Esophagus muscularis mucosa (tissue), 4 donors: ENCODE data around the gene CEL. TPM values are rescaled to one million over a fixed set of nuclear protein-coding genes. Genes with fewer than 3 reads are reported as not detected.

Experiments
- DNase-seq: peaks from one replicate; pipeline ENCODE4 v3.0.0-alpha.2; 2017; ENCODE audit errors: extremely low spot score
- H3K27ac ChIP-seq, 4 donors: fragments of 200-600 bp; sonication (generic); replicated peaks in 1 of 4; 1 replicate in 3 of 4; 2 replicates in 1 of 4; pipeline ENCODE4 v1.5.1; 2016 to 2019; ENCODE audit warnings: mild to moderate bottlenecking in 1 of 4
- H3K27me3 ChIP-seq, 4 donors: fragments of 200-600 bp; sonication (generic); one replicate each; pipeline versions ENCODE4 v1.5.1 to v1.6.0; 2016 to 2019
- H3K36me3 ChIP-seq, 4 donors: fragments of 200-600 bp; sonication (generic); one replicate each; pipeline ENCODE4 v1.5.1; 2016 to 2019
- H3K4me1 ChIP-seq, 4 donors: fragments of 200-600 bp; sonication (generic); one replicate each; pipeline ENCODE4 v1.5.1; 2016 to 2019
- H3K4me3 ChIP-seq, 4 donors: fragments of 200-600 bp; sonication (generic); 1 replicate in 2 of 4; 2 replicates in 2 of 4; pipeline ENCODE4 v1.5.1; 2016 to 2019; ENCODE audit warnings: mild to moderate bottlenecking in 4 of 4, moderate library complexity in 1 of 4
- H3K9me3 ChIP-seq, 4 donors: fragments of 200-600 bp; sonication (generic); 1 replicate in 3 of 4; 2 replicates in 1 of 4; pipeline ENCODE4 v1.5.1; 2016 to 2019
- EP300 ChIP-seq: sonication (generic); formaldehyde crosslinking; IDR thresholded peaks from one replicate; pipeline ENCODE4 v1.6.1; 2017; ENCODE audit warnings: antibody characterized with exemption
- POLR2A ChIP-seq: fragments of 450-650 bp; IDR thresholded peaks from one replicate; pipeline ENCODE4 v1.6.1; 2017; ENCODE audit warnings: antibody characterized with exemption, moderate library complexity, mild to moderate bottlenecking, low read depth
- POLR2AphosphoS5 ChIP-seq, 2 donors: sonication (generic); formaldehyde crosslinking; IDR thresholded peaks; one replicate each; pipeline ENCODE4 v1.6.1; 2017; ENCODE audit warnings: antibody characterized with exemption in 2 of 2
- WGBS: methylation state at CpG from one replicate; pipeline ENCODE4 v1.1.5; 2018; 5-methylcytosine and 5-hydroxymethylcytosine counted together
- intact Hi-C: fragments of 100-400 bp; cut with DNase I; formaldehyde crosslinking; loops from one replicate; pipeline ENCODE4 v1.15.1; 2023
- total RNA-seq, 4 donors: library from RNA; depleted of rRNA; stranded (reverse); fragments of >200 nt; gene quantifications; one replicate each; pipeline versions ENCODE4 v1.1.0 to v1.2.1, GENCODE V29; 2016
- TF ChIP-seq, protein P1 (sequence below), 3 experiments: fragments of 200-600 bp in 2 of 3; fragments of 450-650 bp in 1 of 3; sonication (generic) in 2 of 3; IDR thresholded peaks; one replicate each; pipeline ENCODE4 v1.5.1; 2017 to 2019; ENCODE audit warnings: antibody characterized with exemption in 3 of 3, mild to moderate bottlenecking in 2 of 3, moderate library complexity in 1 of 3

The CEL gene
- total RNA-seq, 4 donors from 2014 or later = 0.17 to 0.42 (median 0.21) TPM

GRCh38 chr9:133031496-133031911 lies 30.3 kb upstream of the CEL start:
- intact Hi-C loops = loop anchor here (5.0 kb wide), 1 partner anchor 116 kb away; no protein-coding TSS in a partner anchor
- H3K27ac ChIP-seq = peak overlapping the region in 3 of 4 donors; percentile 86 to 93 (median 87)

GRCh38 chr9:133032171-133032570 lies 29.6 kb upstream of the CEL start:
- Histone ChIP-seq H3K27me3 (no peaks in the 10 kb centered on the region), H3K4me1 (peaks cover 30 to 62% (median 37%) of the 10 kb centered on the region in 4 donors), H3K36me3 (peaks cover 0 to 9% (median 2%) of the 10 kb centered on the region in 4 donors), H3K4me3 (peak overlapping the region in 3 of 4 donors; percentile 82 to 98 (median 90)), H3K9me3 (no peaks in the 10 kb centered on the region), H3K27ac (no peak overlapping the region)
- DNase-seq = no peak
- intact Hi-C loops = loop anchor here (5.0 kb wide), 1 partner anchor 115 kb away; no protein-coding TSS in a partner anchor
- TF ChIP-seq POLR2A (no peak), POLR2AphosphoS5 (IDR thresholded peaks at IDR 0.05) (no peak), EP300 (no peak)
- TF ChIP-seq, protein P1, sequence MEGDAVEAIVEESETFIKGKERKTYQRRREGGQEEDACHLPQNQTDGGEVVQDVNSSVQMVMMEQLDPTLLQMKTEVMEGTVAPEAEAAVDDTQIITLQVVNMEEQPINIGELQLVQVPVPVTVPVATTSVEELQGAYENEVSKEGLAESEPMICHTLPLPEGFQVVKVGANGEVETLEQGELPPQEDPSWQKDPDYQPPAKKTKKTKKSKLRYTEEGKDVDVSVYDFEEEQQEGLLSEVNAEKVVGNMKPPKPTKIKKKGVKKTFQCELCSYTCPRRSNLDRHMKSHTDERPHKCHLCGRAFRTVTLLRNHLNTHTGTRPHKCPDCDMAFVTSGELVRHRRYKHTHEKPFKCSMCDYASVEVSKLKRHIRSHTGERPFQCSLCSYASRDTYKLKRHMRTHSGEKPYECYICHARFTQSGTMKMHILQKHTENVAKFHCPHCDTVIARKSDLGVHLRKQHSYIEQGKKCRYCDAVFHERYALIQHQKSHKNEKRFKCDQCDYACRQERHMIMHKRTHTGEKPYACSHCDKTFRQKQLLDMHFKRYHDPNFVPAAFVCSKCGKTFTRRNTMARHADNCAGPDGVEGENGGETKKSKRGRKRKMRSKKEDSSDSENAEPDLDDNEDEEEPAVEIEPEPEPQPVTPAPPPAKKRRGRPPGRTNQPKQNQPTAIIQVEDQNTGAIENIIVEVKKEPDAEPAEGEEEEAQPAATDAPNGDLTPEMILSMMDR (IDR thresholded peaks at IDR 0.05) = no peak
- WGBS = 90% methylated on average over 10 of the region's 10 CpGs

More at GRCh38 chr9:133031496-133031911, 30.3 kb upstream of the CEL start:
- no peak for DNase-seq
- WGBS = 63% methylated on average over 10 of the region's 10 CpGs
- peak overlapping the region; percentile 80 to 98 (median 86) for H3K4me3 ChIP-seq
- no peaks in the 10 kb centered on the region for H3K27me3 ChIP-seq
- H3K4me1 ChIP-seq = peaks cover 30 to 62% (median 37%) of the 10 kb centered on the region in 4 donors
- H3K9me3 ChIP-seq = no peaks in the 10 kb centered on the region
- H3K36me3 ChIP-seq = peaks cover 0 to 4% (median 2%) of the 10 kb centered on the region in 4 donors
- TF ChIP-seq POLR2AphosphoS5 (IDR thresholded peaks at IDR 0.05) = no peak
- TF ChIP-seq, protein P1 (IDR thresholded peaks at IDR 0.05) = no peak

- no peaks in the 10 kb centered on the region for H3K9me3 ChIP-seq
- no peaks in the 10 kb centered on the region for H3K27me3 ChIP-seq
- DNase-seq = no peak
- H3K4me3 ChIP-seq = no peak overlapping the region
- no peak overlapping the region for H3K27ac ChIP-seq
- WGBS = 96% methylated on average over 6 of the region's 6 CpGs
- intact Hi-C loops = no loop called here
- peaks cover 0 to 9% (median 4%) of the 10 kb centered on the region in 4 donors for H3K36me3 ChIP-seq
- H3K4me1 ChIP-seq = peaks cover 17 to 42% (median 23%) of the 10 kb centered on the region in 4 donors
- TF ChIP-seq EP300 (no peak), POLR2A (no peak), POLR2AphosphoS5 (IDR thresholded peaks at IDR 0.05) (no peak)
- TF ChIP-seq, protein P1 (IDR thresholded peaks at IDR 0.05) = no peak
Measured at GRCh38 chr9:133035669-133036068, 26.1 kb upstream of the CEL start.

- WGBS = 93% methylated on average over 25 of the region's 25 CpGs
- Histone ChIP-seq H3K9me3 (no peaks in the 10 kb centered on the region), H3K36me3 (peaks cover 12 to 23% (median 16%) of the 10 kb centered on the region in 4 donors), H3K4me1 (peaks cover 0 to 24% (median 6%) of the 10 kb centered on the region in 4 donors), H3K27me3 (no peaks in the 10 kb centered on the region), H3K4me3 (no peak overlapping the region), H3K27ac (no peak overlapping the region)
- no peak for DNase-seq
- TF ChIP-seq, protein P1 (IDR thresholded peaks at IDR 0.05) = no peak
- TF ChIP-seq EP300 (no peak), POLR2AphosphoS5 (IDR thresholded peaks at IDR 0.05) (no peak), POLR2A (no peak)
- intact Hi-C loops = no loop called here
Measured at GRCh38 chr9:133037775-133038515, 23.8 kb upstream of the CEL start.
